Body of pancreas (tissue), 4 donors: ENCODE data around the gene PDZD4.

Source experiments
- CTCF ChIP-seq, 7 experiments: fragments of 450-650 bp in 4 of 7; fragments of 200-600 bp in 3 of 7; sonication (generic) in 3 of 7; IDR thresholded peaks; one replicate each; pipeline ENCODE4 v1.5.1; 2016 to 2019; ENCODE audit warnings: antibody characterized with exemption in 7 of 7
- POLR2A ChIP-seq, 3 donors: fragments of 450-650 bp; IDR thresholded peaks; one replicate each; pipeline ENCODE4 v1.6.1; 2016; ENCODE audit warnings: antibody characterized with exemption in 3 of 3, mild to moderate bottlenecking in 2 of 3

GRCh38 chrX:153775293-153776119 lies 54.8 kb downstream of the PDZD4 start:
- TF ChIP-seq CTCF (IDR thresholded peaks at IDR 0.05) (no peak), POLR2A (IDR thresholded peaks at IDR 0.05) (no peak)
